ENCODE measurements around the gene ZNF394.

Gene ZNF394

DNA sequence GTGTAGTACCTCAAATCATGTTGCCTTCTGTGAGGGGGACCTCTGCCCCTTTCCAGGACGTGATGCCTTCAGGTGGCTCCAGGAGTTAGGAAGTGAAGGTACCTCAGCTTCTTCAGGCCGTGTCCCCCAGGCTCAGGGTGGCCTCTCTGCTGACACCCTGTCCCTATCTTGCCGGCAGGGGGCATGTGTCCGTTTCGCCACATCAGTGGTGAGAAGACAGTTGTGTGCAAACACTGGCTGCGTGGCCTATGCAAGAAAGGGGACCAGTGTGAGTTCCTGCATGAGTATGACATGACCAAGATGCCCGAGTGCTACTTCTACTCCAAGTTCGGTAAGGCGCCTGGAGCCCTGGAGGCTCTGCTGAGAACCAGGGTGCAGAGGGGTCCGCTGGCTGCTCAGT is 52.1 kb downstream of the ZNF394 start:
- DNase-seq, result no peak

DNA sequence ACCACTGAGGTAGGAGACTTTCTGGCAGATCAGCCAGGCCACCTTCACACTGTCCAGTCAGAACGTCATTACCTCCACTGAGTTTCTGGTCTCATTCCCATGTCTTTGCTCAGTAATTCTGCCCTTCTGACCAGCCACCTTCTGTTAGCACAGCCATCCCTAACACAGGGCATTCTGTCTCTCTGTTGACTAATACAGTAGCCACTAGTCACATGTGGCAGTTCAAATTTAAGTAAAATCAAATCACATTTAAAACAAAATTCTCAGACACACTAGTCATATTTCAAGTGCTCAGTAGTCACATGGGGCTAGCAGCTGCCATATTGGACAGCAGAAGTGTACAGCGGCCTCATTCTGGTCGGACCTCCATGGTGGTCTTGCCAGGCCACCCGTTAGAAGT is 54.0 kb downstream of the ZNF394 start:
- DNase-seq, result no peak

All from CD4-positive, alpha-beta T cell treated with Interleukin-17A for 1 hour (primary cell).